ENCODE results near the gene SLC8A1.

Gene SLC8A1

DNA sequence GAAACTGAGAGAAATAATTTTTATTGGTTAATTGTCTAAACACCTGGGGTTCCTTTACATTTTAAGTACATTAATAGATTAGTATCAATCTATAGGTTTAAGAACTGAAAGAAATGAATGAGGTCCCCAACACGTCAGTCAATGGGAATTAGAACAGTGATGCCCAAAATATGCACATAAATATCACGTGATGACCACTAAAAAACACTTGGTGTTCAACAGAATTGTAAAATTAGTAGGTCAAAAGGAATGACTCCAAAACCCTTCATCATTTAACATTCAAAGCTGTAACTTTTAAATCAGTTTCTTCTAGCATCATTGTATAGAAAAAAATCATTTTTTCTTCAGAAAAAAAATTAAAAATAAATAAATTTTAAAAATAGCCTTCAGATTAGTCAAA is 140.9 kb downstream of the SLC8A1 start:
- no peak for DNase-seq

DNA sequence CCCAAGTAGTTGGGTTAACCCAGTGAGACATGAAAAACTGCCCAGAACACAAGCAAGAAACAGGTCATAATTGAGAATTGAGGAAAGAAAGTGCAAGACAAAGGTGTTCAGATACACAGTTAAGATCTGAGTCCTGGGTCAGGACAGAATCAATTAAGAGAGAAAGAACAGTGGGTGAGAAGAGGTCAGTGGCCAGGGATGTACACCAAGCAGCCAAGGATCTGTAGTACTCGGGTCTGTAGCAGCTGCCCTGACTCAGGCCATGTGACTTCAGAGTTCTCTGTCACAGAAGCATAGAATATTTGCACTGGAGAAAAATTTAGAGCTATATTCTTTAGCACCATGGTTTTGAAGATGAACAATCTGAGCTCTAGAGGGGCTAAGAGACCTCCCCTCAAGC is 141.6 kb downstream of the SLC8A1 start:
- no peak for DNase-seq

DNA sequence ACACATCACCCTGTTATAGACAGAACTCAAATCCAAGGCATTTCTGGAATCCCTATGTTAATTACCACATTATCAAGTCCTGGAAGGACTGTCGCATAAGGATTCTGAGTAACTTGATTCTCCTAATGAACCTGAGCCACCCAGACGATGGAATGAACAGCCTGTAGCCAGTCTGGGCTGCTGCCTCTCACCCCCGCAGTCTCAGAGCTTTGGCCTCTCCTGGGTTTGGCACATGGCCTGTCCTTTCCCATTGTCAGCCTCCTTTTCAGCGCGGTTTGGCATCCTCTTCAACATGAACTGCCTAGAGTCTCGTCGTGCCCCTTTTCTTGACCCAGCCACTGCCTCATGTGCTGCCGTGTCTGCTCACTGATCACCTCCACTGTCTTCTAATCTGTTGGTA is 147.6 kb downstream of the SLC8A1 start:
- peak in 15 of 56 donors; percentile 2 to 27 (median 12) for DNase-seq

DNA sequence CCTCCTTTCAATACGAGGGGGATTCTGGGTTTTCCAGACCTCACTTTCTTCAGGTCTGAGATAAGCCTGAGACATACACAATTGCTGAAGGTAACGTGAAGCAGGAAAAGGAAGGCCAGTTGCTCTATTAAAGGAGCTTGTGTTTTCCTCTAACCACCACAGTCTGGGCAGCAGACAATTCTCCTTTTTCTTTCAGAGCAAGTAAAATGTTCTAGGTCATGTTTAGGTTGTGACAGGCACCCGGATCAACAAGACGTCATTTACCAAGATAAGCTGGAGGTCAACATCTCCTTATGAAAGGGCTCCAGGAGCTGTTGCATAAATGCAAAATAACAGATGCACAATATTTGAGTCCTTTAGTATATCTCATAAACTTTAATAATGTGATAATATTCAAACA is 148.1 kb downstream of the SLC8A1 start:
- no peak for DNase-seq

DNA sequence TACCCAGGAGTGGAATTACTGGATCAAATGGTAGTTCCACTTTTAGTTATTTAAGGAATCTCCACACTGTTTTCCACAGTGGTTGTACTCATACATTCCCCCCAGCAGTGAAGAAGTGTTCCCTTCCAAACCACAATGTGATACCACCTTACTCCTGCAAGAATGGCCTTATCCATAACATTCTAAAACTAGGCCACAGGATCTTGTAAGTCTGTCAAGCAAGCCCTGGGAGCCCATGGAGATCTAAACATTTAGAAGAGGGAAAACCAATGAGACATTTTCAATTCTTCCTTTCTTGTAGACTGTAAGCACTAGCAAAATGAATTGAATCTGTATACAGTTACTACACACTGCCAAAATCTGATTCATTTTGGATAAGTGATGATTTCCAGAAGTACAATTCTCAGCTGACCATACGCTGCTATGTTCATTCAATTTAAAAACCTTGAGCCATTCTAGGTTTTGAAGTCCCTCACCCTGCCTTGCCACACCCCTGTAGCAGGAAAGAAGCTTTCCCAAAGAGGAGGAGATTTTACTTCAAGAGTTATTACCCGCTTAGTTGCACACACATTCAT is 149.1 kb downstream of the SLC8A1 start:
- DNase-seq: no peak

DNA sequence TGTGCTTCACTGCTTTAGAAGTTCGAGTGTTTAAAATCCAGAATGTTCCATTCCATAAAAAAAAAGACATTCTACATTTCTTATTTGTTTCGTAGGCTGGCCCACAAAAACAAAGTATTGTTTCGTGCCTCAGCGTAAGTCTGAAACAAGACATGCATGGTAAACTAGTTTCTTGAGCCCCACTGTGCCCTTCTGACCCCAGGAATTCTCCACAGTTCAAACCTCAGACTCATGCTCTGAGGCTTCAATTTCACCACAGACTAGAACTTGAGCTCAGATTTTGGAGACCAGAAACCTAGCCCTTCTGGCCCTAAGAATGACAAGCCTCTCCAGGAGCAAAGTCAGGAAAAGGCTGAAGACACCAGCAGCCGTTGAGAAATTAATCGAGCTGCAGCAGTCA is 151.5 kb downstream of the SLC8A1 start:
- DNase-seq: no peak

DNA sequence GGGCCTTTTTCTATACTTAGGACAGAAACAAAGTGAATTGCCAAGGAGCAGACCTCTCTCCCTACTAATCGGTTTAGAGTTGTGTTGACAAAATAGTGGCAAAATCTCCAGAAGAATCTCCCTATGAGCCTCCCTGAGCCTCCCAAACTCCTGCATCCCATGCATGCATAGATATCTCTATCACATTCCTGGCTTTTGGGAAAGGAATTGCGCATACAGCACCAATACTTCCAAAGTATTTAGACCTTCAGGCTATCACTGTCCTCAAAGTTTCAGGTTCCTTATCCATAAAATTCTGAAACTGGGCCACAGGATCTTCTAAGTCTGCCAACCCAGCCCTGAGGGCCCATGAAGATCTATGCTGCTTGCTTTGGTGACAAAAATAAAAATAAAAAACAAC is 152.1 kb downstream of the SLC8A1 start:
- no peak for DNase-seq

DNA sequence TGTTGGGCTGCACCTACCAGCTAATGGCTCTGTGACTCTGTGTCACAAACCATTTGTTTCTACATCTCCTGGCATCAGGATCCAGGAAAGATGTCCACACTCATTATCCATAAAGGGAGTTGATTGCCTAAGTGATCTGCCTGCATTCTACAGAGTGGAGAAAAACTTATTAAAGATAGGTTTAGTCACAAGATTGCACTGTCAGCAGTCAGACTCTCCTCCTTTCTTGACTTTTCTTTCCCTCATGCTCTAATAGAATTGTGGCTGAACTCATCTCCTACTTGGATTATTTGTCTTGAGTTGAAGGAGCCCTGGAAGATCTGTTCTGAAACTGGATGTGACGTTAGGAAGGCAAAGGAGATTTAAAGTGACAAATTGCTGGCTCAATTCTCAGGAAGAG is 152.7 kb downstream of the SLC8A1 start:
- no peak for DNase-seq

DNA sequence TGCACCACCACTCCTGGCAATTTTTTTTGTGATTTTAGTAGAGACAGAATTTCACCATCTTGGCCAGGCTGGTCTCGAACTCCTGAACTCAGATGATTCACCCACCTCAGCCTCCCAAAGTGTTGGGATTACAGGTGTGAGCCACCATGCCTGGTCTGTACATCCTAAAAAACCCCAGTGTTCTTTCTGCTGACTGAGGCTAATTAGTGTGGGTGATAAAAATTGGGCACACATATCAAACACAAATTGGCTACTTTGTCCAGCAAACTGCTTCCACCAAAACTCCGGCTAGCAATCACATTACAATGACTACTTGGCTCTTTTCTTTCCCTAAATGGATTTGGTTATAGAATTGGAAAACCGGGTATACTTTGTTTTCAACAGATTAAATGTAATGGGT is 153.9 kb downstream of the SLC8A1 start:
- DNase-seq: no peak

DNA sequence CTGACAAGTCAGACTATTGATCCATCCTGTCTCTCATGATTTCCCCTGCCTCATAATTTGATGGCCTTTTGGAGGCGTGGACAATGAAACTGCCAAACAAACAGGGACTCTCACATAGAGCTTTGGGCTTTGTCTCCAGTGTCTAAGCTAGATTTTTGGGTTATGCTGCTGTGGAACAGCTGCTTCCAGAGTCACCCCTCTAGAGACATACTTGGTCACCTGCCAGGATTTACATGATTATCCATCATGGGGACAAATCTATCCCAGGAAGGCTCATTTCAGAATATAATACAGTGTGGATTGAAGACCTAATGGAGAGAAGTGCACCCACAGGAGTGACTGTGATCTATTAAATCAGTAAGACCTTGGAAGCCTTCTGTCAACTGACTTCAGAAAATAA is 159.6 kb downstream of the SLC8A1 start:
- no peak for DNase-seq

DNA sequence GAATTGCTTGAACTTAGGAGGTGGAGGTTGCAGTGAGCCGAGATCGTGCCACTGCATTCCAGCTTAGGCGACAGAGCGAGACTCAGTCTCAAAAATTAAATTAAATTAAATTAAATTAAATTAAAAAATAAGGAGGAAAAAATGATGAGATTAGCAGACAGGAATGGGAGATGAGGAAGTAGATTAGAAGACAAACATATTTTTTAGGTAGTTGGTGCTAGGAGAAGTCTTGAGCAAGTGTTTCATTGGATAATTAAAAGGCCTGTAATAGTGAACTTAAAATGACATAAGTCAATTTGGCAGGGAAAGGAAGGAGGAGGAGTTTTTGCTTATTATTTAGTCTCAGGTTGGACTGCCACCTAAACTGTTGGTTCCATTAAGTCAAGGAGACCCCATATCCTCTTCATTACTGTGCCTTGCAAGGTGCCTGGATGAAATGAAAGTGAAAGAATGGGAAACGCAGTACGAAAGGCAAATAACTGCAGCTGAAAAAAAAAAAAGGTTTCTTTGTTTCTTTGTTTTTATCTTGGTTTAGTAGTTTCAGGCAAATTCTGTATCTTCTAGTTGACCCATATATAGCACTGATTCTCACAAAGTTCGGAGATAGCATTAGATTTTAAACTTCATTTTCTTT is 162.0 kb downstream of the SLC8A1 start:
- no peak for DNase-seq

DNA sequence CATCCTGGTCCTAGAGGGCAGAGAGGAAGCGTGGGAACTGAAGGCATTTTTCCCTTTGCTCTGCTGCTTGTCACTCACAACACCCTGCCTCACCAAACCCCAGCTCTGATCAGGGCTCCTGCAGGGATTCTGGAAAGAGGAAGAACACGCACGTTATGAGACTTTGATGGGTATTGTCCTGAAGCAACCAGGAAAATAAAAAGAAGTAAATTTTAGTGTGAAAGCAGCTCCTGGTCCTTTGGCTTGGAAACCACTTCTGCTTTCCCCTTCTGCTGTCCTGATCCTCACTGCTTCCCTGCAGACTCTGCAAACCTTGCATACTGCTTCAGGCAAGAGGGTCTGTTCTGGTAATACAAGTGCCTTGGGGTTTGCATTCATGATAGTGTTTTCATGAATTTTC is 164.1 kb downstream of the SLC8A1 start:
- no peak for DNase-seq

DNA sequence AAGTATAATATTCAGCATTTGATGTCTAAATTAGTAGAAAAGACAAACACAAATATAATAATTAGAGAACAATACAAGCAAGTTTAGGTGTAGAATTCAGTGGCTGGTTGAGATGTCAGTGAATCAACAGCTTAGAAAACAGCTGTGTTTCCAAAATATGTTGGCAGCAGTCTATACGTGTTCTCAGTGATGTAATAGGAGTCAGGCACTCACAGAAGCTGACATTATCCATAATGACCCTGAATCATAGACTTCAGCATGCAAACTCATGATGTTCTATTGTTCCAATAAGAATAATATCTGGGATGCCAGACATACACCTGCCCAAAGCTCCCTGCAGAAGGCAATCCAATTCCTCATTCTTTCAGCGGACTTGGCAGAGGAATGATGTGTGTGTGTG is 164.7 kb downstream of the SLC8A1 start:
- DNase-seq: no peak

DNA sequence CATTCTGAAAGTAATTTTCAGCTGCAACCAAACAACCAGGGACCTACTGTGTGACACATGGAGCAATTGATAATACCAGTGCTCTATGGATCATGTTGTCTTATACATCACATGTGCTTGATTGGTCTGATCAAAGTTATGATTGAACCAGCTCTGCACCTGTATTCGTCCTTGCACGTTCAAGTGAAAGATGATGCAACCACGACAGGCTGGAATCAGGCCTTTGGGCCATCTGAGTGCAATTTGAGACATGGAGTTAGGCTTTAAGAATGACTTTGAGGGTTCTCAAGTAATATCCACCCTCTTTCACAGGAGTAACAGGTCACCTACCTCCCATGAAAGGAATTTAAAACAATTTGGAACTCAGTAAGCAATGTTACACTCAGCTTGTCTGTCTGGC is 165.2 kb downstream of the SLC8A1 start:
- no peak for DNase-seq

DNA sequence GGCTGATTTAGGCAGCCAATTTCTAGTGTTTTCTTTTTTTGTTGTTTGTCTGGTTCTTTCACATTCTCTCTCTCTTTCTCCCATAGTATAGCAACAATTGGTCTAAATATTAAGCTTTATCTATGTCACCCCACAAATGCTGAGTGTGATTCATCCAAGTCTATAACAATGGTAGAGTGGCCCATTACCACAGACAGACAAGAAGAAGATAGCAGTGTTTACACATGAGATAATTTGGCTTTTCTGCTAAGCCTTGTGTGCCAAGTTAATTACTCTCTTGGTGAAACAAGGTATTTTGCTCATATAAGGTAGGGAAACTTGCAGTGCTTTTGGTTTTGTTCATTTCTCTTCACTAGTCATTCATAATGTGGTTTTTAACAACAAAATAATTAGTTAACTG is 166.5 kb downstream of the SLC8A1 start:
- DNase-seq: no peak

DNA sequence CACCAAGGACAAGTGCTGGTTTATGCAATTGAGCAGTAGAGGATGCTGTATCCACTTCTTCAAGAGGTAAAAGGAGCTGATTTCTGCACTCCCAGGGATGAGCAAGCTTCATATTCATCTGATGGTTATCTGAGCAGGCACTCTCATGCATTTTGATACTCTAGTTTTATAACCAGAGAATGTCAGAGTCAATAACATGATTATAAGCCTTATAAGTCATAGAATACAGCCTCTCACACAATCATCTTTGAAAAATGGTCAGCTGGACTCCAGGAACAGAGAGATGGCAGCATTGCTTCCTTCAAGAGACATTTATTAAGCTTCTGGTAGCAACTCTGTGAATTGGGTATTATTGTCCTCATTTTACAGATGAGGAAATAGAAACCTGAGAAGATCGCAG is 167.1 kb downstream of the SLC8A1 start:
- no peak for DNase-seq

DNA sequence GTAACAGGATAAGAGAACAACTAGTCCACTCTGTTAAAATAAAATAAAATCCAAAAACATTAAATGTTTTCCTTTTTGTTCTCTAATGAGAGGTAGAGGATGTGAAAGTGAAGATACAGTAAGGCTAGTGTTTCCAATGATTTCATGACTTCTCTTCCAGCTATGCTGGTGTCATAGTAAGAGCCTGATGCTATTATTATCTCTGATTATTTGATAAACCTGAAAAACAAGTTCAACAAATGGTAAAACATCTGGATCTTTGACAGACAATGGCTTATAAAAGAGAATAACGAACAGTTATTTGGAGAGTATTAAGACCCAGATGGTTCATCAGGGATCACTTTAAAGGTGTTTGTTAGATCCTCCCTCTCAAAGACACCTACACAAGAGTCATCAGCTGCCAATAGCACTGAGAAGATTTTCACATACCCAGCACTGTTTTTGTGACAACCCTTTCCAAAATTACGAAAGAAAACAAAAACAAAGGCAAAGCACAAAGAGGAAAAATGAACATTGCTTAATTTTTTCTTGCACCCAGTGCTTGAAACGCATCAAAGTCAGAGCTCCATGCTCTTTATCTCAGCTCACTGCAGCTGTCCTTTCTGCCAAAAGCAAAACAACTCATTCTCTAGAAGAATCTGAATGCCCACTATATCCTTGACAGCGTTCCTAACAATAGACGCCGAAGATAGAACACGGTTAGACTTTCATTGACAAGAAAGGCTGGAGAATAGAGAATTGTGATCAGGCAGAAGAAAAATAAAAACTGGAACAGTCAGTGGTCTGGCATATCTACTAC is 168.6 kb downstream of the SLC8A1 start:
- DNase-seq: no peak

DNA sequence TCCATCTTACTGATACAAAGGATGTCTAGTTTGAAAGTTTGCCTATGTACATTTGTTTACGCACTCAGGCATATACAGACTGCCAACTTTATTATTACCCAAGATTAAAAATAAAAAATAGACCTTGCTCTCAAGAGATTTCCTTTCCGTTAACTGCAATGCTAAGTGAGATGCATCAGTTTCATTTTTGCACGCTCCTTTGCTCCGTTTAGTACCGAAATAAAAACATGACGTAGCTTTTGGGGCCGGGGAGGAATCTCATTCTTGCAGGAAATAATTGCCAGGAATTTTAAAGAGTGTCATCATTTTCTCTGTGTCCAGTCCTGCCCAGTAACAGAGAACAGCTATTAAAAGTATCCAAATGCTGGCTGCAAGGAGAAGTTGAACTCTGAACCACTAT is 169.5 kb downstream of the SLC8A1 start:
- DNase-seq: no peak

DNA sequence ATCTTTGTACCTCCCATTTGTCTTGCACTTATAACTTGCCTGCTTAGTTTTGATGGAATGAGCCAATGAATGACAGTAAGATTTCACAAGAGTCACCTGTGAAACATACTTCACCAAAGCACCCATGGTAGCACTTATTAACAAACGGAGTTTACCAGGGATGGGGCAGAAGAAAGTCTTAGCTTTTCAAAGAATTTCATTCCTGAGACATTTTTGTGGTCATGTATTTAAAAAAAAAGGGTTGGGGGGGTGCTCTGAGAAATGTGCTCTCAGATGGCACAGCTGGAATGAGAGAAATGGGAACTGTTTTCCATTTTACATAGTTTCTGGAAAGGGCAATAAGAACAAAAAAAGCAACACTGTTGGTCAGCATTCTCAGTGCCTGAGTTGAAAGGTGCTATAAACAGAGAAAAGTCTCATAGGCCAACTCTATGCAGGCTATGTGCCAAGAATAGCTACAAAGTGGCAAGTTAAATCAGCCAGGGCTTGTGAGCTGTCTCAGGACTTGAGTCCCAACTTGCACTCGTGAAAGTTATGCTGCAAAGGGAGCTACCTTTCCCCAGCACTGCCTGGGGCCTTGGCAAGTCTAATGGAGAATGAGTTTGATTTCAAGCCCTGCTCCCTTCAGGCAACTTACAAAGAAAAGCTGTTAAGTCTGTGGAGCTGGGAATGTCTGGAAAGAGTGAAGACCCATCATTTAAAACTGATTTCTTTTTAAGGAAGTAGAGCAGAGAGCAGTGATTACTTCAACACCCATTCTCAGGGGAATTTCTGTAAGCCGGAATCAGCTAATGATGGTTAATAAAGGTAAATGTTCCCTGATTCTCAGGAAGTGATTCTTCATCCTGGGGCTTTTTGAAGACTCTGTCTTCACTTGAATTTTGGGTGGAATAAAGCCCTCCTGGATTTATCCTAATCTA is 170.6 kb downstream of the SLC8A1 start:
- peak in 2 of 56 donors; percentile 9 to 10 for DNase-seq

DNA sequence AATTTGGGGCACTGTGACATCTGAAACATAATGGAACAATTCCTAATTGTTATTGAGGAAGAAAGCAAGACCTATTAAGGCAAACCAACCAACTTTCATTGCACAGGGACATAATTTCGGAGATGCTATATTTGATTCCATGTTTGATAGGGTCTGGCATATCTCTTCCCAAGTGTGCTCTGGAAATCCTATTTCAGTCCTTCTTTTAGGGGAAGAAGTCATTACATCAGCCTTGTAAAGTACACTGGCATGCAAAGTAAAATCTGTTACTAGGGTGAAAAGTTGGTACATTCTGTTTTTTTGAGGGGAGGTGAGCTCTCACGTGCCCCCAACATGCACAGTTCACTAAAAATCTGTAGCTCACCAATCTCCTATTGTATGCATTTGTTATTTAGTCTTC is 172.4 kb downstream of the SLC8A1 start:
- DNase-seq: no peak

DNA sequence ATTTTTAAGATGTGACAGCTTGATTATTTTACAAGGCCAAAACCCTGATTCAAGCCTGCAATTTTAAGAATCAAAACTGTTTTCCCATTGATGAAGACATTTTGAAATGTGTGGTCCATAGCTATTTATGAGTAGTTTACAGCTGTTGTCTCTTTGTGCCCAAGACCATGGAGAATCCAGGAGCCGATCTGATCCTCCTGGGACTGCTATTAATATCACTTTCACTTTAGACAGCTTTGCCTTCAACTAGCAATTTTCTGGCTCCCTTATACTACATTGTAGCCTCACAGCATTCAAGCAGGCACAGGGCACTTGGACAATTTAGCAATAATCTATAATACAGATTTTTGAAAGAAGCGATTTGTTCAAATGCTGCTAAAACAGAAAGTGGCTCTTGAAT is 172.9 kb downstream of the SLC8A1 start:
- DNase-seq: no peak

DNA sequence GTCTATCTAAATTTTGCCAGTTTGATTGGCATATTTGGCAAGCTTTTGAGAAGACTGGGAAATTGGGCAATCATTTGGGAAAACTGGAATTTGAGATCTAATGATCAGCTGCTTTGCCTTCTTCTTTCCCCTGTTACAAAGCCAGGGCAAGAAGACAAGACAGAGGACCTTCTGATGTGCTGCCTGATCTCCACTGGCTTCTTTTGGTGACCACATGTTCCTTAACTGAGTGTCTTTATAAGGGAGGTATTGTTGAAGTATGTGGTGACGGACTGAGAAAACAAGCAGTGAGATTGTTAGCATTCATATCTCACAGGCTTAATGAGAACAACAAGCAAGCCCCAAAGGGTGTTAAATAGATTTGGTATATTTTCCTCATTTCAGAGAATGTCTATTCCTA is 175.8 kb downstream of the SLC8A1 start:
- DNase-seq: no peak

All from nucleus accumbens (tissue), 56 donors.